HL-60 (cell line): Measurements from ENCODE around the gene NPPC.

ENCODE experiments used
- CTCF ChIP-seq: IDR thresholded peaks from one replicate; pipeline ENCODE4 v1.5.1; 2011; ENCODE audit warnings: low read length, control low read depth, inconsistent platforms; ENCODE audit not compliant: insufficient read depth
- POLR2AphosphoS5 ChIP-seq: IDR thresholded peaks from 2 replicates; pipeline ENCODE4 v1.6.1; 2012; ENCODE audit warnings: low read depth
- REST ChIP-seq: IDR thresholded peaks from 2 replicates; pipeline ENCODE4 v1.6.1; 2012; ENCODE audit warnings: low read depth; ENCODE audit not compliant: insufficient replicate concordance
- SPI1 ChIP-seq: IDR thresholded peaks from 2 replicates; pipeline ENCODE4 v1.6.1; 2012; ENCODE audit warnings: low read depth, mild to moderate bottlenecking, borderline replicate concordance

- TF ChIP-seq POLR2AphosphoS5 (no peak), REST (no peak), CTCF (no peak), SPI1 (no peak)
These were observed 10.9 kb upstream of the NPPC start for GRCh38 chr2:231937057-231937456.
